Measurements from ENCODE around the gene PACRG.

Gene PACRG

DNA sequence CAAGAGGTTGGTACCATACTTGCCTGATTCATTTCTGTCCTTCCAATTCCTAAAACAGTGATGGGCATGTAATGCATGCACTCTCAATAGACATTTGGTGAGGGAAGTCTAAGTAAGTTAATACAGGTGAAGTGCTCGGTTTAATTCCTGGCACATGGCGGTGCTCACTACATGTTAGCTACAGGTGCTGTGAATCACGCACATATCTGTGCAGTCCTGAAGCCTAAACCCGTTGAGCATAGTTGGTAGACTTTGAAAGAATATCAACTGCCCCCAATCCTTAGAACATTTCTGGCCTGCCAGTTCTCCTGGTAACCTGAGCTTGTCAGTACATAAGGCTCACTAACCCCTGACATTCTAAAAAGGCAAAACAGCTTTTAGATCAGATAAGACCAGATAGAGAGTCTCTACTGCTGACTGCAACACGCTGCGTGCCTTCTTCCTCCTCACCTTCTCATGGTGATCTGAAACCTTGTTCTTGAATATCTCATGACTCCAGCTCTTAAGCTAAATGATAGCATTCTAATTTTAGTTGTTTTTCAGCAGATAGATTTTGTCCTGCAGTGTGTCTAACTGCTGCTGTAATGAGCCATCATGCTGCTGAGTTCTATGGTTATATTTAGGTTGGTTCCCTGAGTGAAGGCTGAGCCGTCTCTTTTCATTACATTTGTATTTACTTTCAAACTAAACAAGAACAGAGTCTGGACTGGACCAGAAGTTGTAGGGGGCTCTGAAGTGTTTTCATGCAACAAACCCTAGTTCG is 358.3 kb downstream of the PACRG start:
- DNase-seq (ENCODE audit: low read depth), result no peak

DNA sequence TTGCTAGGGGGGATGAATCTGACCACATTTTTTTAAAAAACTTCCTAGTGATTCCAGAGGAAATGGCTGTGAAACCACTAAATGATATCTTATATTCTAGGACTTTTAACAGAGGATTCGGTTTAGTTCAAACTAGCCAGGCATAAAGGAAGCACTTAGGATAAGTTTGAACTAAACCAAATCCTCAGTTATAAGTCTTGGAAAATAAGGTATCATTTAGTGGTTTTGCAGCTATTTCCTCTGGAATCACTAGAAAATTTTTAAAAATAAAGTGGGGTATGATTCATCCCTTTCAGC is 358.8 kb downstream of the PACRG start:
- no peak for DNase-seq (ENCODE audit: low read depth)

DNA sequence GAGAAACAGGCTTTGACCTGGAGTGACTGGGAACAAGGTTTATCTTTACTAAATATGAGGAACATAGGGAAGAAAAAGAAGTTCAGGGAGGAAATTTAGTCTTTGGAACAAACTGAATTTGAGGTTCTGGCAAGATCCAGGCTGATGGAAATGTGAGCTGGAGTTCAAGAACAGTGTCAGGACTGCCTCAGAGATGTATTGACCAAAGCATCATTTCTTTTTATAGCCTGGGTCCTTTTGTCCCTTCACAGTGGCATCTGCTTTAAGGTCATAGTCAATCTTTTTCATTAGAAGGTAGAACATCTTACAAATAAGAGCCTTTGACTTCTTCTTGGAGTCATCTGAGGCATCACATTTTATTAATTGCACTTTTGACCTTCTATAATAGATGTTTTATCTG is 360.2 kb downstream of the PACRG start:
- no peak for DNase-seq (ENCODE audit: low read depth)

GRCh38 chr6:163092876-163093275 is 365.1 kb downstream of the PACRG start:
- no peak for DNase-seq (ENCODE audit: low read depth)

DNA sequence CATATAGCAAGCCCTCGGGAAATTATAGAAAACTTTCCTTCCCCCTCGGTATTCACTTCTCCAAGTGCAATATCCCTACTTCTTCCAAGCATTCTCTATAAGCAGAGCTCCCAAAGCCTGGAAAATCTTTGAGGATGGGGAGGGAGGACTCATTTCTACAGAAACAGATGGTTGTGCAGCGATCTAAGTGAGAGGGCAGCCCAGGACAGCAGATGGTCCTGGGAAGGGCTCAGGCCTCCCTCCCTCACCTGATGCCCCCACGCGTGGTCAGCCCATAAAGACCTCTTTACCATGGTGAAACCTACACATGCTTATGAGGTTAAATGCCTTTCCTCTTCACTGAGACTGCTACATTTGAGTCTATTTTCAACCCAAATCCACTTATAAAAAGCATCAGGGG is 367.1 kb downstream of the PACRG start:
- no peak for DNase-seq (ENCODE audit: low read depth)

DNA sequence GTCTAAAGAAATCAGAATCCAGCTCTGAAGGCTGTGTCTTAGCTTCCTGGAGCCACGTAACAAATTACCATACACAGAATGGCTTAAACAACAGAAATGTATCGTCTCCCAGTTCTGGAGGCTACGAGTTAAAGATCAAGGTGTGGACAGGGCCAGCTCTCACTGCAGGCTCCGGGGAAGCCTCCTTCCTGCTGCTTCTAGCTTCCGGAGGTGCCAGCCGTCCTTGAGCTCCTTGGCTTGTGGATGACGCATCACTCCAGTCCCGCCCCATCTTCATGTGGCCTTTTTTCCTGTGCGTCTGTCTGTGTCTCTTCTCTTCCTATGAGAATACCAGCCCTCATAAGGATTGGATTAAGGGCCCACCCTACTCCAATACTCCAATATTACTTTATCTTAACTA is 367.6 kb downstream of the PACRG start:
- DNase-seq (ENCODE audit: low read depth), result no peak

GRCh38 chr6:163098827-163099479 is 371.2 kb downstream of the PACRG start:
- no peak for DNase-seq (ENCODE audit: low read depth)

DNA sequence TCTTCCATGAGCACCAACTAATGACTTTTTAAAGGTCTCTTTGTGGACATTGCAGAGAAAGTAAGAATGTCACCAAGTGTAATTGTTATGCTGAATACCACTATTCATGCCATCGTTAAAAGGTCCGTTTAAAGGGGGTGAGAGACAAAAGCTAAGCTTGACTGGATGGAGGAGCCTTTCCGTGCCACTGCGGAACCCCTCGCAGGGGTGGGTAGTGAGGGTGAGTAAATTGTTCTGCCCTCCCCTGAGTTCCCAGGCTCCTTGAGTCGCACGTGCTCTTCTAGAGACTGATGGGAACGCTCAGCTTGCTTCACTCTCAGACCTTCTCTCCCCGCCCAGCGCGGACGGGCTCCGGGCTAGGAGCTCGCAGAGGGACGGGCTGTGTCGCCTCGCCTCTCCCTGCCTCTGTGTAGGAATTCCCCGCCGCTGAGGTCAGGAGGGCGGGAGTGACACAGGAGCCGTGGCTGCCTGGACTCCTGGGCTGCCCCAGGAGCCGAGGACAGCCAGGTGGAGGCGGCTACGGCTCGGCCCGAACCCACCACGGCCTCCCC is 371.9 kb downstream of the PACRG start:
- DNase-seq (ENCODE audit: low read depth), result no peak

GRCh38 chr6:163100259-163100658 is 372.5 kb downstream of the PACRG start:
- DNase-seq (ENCODE audit: low read depth), result no peak

DNA sequence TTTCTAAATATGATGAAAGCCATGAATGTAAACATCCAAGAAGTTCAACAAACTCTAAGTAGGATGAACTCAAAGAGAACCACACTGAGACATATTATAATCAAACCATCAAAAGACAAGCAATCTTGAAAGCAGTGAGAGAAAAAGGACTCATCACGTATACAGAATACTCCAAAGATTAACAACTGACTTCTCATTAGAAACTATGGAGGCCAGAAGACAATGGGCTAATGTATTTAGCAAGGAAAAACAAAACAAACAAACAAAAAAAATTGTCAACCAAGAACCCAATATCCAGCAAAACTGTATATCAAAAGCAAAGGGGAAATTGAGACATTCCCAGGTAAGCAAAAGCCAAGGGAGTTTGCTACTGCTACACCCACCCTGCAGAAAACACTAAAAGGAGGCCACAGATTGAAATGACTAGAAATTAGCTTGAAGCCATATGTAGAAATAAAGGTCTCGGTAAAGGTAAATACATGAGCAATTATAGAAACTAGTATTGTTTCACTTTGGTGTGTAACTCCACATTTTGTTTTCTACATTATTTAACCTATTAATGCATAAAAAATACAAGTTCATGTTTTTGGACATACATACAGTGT is 385.7 kb downstream of the PACRG start:
- DNase-seq (ENCODE audit: low read depth), result no peak

- DNase-seq (ENCODE audit: low read depth), result no peak
Observed at GRCh38 chr6:163118941-163119340, 391.2 kb downstream of the PACRG start.

GRCh38 chr6:163120223-163120622 is 392.4 kb downstream of the PACRG start:
- DNase-seq (ENCODE audit: low read depth), result no peak

DNA sequence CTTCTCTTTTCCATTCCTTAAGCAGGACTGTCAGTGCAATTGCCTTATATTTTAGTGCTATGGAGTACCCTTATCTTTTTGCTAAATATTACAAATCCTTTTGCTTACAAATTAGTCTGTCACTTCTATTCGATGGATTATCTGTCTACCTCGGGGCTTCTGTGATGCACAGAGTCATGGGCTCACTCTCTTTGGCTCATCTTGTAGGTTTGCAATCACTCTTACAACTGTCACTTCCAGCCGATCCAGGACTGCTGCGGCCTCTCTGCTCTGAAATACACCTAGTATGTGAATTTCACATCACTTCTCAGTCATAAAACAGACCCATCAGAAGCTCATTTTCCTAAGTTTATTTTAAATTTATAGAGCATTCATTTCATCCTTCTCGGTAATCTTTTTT is 393.5 kb downstream of the PACRG start:
- DNase-seq (ENCODE audit: low read depth), result no peak

- no peak for DNase-seq (ENCODE audit: low read depth)
Observed at GRCh38 chr6:163122365-163122764, 394.6 kb downstream of the PACRG start.

GRCh38 chr6:163123098-163123497 is 395.3 kb downstream of the PACRG start:
- no peak for DNase-seq (ENCODE audit: low read depth)

DNA sequence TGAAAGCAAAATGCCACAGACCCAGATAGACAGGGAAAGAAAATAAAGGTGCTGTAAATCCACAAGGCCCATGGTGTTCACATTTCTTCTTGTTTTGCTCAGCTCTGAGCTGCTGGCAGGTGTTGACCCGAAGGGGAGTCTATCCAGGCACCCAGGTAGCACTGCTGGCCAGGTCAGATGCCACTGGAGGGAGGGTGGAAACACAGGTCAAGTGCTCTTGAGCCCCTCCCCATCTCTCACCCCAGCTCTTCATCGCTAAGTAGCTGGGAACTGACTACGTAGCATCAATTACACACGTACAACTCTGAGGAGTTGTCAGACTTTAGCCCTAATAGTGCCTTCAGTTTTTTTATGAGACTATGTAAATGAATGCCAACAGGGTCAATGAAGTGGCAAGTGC is 399.0 kb downstream of the PACRG start:
- no peak for DNase-seq (ENCODE audit: low read depth)

GRCh38 chr6:163127587-163127986 is 399.8 kb downstream of the PACRG start:
- DNase-seq (ENCODE audit: low read depth), result no peak

DNA sequence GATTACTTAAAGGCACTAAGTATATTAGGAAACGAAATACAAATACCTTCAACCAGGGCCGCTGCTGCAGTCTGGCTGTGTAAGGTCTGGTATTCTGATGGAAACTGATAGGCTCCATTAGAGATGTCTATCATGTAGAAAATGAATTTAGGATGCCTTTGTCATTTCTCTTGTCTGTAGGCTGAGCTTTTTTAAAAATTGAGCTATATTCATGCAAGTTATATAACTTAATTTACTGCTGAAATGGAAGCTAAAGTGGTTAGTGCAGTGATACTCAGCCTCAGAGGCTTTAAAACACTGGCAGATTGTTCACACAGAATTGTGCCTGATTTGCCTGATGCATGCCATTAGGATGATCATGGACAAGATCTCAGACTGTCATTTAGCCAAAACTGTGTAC is 400.6 kb downstream of the PACRG start:
- DNase-seq (ENCODE audit: low read depth), result no peak

DNA sequence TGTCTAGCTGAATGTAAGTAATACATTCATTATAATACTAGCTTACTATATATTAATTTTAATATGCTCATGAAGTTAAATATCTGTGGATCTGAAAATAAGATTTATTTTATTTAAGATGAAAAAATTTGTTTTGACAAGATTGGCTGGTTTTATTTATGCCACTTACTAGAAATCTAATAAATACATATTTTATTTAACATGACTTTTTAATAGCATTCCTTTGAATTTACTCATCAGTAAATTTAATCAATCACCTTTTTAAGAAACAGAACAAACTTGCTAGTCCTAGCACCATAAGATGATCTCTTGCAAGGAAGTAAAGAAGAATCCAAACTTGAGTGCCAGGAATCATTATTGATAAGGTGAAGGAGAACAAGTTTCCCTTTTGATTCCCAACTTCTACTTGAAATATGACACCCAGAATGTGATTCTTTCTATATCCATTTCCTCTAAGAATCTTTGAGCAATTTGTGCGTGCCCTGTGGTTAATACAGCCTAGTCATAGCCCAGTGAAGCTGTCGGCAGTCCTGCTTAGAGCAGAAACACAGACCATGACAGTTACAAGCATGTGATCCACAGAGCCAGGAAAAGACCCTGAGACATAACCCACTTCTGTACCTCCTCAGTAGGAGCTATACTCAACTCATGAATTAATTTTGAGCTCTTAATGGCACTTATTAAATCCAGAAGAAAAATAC is 404.4 kb downstream of the PACRG start:
- no peak for DNase-seq (ENCODE audit: low read depth)

- DNase-seq (ENCODE audit: low read depth), result no peak
Observed at GRCh38 chr6:163133017-163133416, 405.2 kb downstream of the PACRG start.

- no peak for DNase-seq (ENCODE audit: low read depth)
Observed at GRCh38 chr6:163133691-163134090, 405.9 kb downstream of the PACRG start.

GRCh38 chr6:163136681-163137397 is 409.1 kb downstream of the PACRG start:
- no peak for DNase-seq (ENCODE audit: low read depth)

Measured in activated T-cell treated with anti-CD3 and anti-CD28 coated beads for 1 hour (primary cell).